ENCODE results near the gene JAZF1.

Gene JAZF1

DNA sequence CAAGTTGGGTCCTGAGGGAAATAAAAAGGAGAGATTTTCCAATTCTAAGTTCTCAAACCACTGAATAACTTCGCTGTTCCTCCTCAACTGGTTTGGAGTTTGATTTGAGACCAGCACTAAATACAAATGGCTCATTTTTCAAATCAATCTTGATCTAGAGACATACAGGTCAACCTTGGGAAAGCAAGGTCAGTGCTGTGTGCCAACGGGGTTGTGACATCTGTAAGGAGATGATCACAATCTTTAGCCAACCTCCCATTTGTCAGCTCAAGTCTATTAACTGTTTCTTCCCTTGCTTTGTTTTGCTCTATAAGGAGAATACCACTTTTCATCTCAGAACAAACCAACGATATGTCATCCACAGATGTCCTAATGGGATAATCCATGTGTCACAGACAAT is 309.5 kb downstream of the JAZF1 start:
- TF ChIP-seq, protein P1, sequence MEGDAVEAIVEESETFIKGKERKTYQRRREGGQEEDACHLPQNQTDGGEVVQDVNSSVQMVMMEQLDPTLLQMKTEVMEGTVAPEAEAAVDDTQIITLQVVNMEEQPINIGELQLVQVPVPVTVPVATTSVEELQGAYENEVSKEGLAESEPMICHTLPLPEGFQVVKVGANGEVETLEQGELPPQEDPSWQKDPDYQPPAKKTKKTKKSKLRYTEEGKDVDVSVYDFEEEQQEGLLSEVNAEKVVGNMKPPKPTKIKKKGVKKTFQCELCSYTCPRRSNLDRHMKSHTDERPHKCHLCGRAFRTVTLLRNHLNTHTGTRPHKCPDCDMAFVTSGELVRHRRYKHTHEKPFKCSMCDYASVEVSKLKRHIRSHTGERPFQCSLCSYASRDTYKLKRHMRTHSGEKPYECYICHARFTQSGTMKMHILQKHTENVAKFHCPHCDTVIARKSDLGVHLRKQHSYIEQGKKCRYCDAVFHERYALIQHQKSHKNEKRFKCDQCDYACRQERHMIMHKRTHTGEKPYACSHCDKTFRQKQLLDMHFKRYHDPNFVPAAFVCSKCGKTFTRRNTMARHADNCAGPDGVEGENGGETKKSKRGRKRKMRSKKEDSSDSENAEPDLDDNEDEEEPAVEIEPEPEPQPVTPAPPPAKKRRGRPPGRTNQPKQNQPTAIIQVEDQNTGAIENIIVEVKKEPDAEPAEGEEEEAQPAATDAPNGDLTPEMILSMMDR (IDR thresholded peaks at IDR 0.05; ENCODE audit: low read depth, low read length), result no peak
- H3K4me3 ChIP-seq (ENCODE audit: low read depth, low read length), result no peak overlapping the region

- TF ChIP-seq, protein P1 (IDR thresholded peaks at IDR 0.05; ENCODE audit: low read depth, low read length), result no peak
- no peak overlapping the region for H3K4me3 ChIP-seq (ENCODE audit: low read depth, low read length)
Measured at GRCh38 chr7:27870595-27870994, 310.0 kb downstream of the JAZF1 start.

DNA sequence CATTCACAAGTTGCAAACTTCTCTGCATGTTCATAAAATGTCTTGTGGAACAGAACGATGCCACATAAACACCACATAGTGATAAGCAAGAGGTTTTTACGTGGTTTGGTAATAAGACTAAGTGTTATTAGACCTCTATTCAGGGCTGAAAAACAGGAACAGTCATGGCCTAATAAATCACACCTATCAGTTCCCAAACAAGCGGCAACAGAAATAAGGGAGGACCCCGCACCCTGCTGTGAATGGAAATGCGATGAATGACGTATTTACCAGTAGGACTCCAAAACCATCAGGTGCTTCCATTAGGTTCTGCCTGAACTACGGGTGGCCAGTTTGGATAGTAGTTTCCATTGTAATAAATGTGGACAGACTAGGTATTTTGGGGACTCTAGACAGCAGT is 311.5 kb downstream of the JAZF1 start:
- H3K4me3 ChIP-seq (ENCODE audit: low read depth, low read length), result no peak overlapping the region
- TF ChIP-seq, protein P1 (IDR thresholded peaks at IDR 0.05; ENCODE audit: low read depth, low read length), result no peak

DNA sequence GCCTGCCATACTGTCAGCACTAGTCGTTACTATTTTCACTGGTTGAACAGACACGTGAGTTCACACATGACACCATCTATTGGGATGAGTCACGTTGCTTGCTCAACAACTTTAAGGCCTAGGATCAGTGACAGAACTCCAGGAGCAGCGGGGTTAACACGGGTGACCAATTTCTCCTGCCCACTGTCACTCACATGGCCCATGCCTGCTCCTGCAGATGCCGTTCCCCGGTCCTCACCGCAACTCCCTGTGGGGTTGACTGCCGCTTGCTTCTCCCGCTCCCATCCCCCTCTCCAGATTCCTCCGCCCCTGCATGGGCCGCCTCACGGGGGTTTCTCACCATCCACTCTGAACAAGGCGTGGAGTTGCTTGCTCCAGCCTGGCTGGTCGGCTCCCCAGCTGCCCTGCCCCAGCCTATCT is 312.5 kb downstream of the JAZF1 start:
- TF ChIP-seq, protein P1 (IDR thresholded peaks at IDR 0.05; ENCODE audit: low read depth, low read length), result no peak
- H3K4me3 ChIP-seq (ENCODE audit: low read depth, low read length), result no peak overlapping the region

- H3K4me3 ChIP-seq (ENCODE audit: low read depth, low read length), result no peak overlapping the region
- TF ChIP-seq, protein P1 (IDR thresholded peaks at IDR 0.05; ENCODE audit: low read depth, low read length), result no peak
Measured at GRCh38 chr7:27866828-27867672, 313.5 kb downstream of the JAZF1 start.

GRCh38 chr7:27866256-27866655 is 314.3 kb downstream of the JAZF1 start:
- TF ChIP-seq, protein P1 (IDR thresholded peaks at IDR 0.05; ENCODE audit: low read depth, low read length), result no peak
- no peak overlapping the region for H3K4me3 ChIP-seq (ENCODE audit: low read depth, low read length)

DNA sequence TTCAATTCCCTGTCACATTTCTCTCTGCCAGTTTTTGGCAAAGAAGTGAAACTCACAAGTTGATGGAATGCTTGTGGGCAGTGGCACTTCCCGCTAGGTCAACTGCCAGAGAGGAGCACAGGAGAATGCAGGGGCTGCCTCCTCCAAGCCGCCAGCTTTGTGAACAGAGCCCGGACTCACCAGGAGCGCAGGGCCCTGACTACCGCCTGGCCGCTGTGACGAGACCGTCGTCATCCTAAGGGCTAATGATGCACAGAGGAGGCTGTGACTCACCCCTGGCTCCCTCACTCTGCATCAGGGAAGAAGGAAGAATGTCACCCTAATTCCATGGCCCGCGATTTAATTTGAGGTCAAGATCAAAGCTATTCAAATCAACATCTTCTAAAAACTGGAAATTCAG is 316.7 kb downstream of the JAZF1 start:
- TF ChIP-seq, protein P1 (IDR thresholded peaks at IDR 0.05; ENCODE audit: low read depth, low read length), result no peak
- H3K4me3 ChIP-seq (ENCODE audit: low read depth, low read length), result no peak overlapping the region
